ENCODE results near the gene ARID1A.
"Not testable (repeated sequence)": the region's sequence is repeated elsewhere in the genome, so short reads cannot be mapped to it uniquely, and the experiment has no call there.

ARID1A gene

GRCh38 chr1:26695356-26696118, at the start of gene ARID1A:
Gene ARID1A, plus strand, starts transcription at chr1:26696015. Its CDS starts 389 bp downstream, at chr1:26696404.
- peak; percentile 90 to 93 for DNase-seq (ENCODE audit: low read depth in 1 of 2, low spot score in 1 of 2)

- no peak for DNase-seq (ENCODE audit: low read depth in 1 of 2, low spot score in 1 of 2)
These were observed 31.0 kb upstream of the ARID1A start for GRCh38 chr1:26664802-26665201.

- DNase-seq (ENCODE audit: low read depth in 1 of 2, low spot score in 1 of 2) = peak in 1 of 2 donors; percentile 1
These were observed 29.0 kb upstream of the ARID1A start for GRCh38 chr1:26666855-26667254.

- DNase-seq (ENCODE audit: low read depth in 1 of 2, low spot score in 1 of 2) = not testable (repeated sequence)
These were observed 27.6 kb upstream of the ARID1A start for GRCh38 chr1:26668106-26668786.

GRCh38 chr1:26677306-26678115, 18.3 kb upstream of the ARID1A start:
- no peak for DNase-seq (ENCODE audit: low read depth in 1 of 2, low spot score in 1 of 2)

GRCh38 chr1:26684763-26685508, 10.9 kb upstream of the ARID1A start:
- DNase-seq (ENCODE audit: low read depth in 1 of 2, low spot score in 1 of 2) = no peak

- no peak for DNase-seq (ENCODE audit: low read depth in 1 of 2, low spot score in 1 of 2)
These were observed 9.0 kb upstream of the ARID1A start for GRCh38 chr1:26686795-26687194.

- no peak for DNase-seq (ENCODE audit: low read depth in 1 of 2, low spot score in 1 of 2)
These were observed 6.3 kb upstream of the ARID1A start for GRCh38 chr1:26689504-26689903.

- no peak for DNase-seq (ENCODE audit: low read depth in 1 of 2, low spot score in 1 of 2)
These were observed 5.7 kb upstream of the ARID1A start for GRCh38 chr1:26690157-26690556.

GRCh38 chr1:26690576-26691031, 5.2 kb upstream of the ARID1A start:
- DNase-seq (ENCODE audit: low read depth in 1 of 2, low spot score in 1 of 2) = no peak

GRCh38 chr1:26692211-26692792, 3.5 kb upstream of the ARID1A start:
- peak; percentile 46 to 78 for DNase-seq (ENCODE audit: low read depth in 1 of 2, low spot score in 1 of 2)

GRCh38 chr1:26692793-26693490, 2.9 kb upstream of the ARID1A start:
- peak; percentile 58 to 87 for DNase-seq (ENCODE audit: low read depth in 1 of 2, low spot score in 1 of 2)

- no peak for DNase-seq (ENCODE audit: low read depth in 1 of 2, low spot score in 1 of 2)
These were observed 1.9 kb upstream of the ARID1A start for GRCh38 chr1:26693599-26694572.

GRCh38 chr1:26694638-26695355, 1.0 kb upstream of the ARID1A start:
- no peak for DNase-seq (ENCODE audit: low read depth in 1 of 2, low spot score in 1 of 2)

GRCh38 chr1:26696119-26696653, 371 bp downstream of the ARID1A start:
- no peak for DNase-seq (ENCODE audit: low read depth in 1 of 2, low spot score in 1 of 2)

- DNase-seq (ENCODE audit: low read depth in 1 of 2, low spot score in 1 of 2) = peak in 1 of 2 donors; percentile 50
These were observed 1.0 kb downstream of the ARID1A start for GRCh38 chr1:26696654-26697430.

GRCh38 chr1:26697431-26697977, 1.7 kb downstream of the ARID1A start:
- peak in 1 of 2 donors; percentile 35 for DNase-seq (ENCODE audit: low read depth in 1 of 2, low spot score in 1 of 2)

Measured in activated CD4-positive, alpha-beta T cell treated with anti-CD3 and anti-CD28 coated beads, Interleukin-2, amount 50 U/mL, for 24 hours (primary cell).